GM23338 (cell line): ENCODE results near the gene PTPRE. TPM values are rescaled to one million over a fixed set of nuclear protein-coding genes. Genes with fewer than 3 reads are reported as not detected.
A peak's percentile ranks its signal among the peaks of the same experiment; 100 is the strongest.

Experiments used
- ATAC-seq: fragments of 200-7000 bp; cut with Tn5 transposase; 3 replicates; pipeline ENCODE4 v1.9.1; 2020
- DNase-seq: peaks from one replicate; pipeline ENCODE4 v3.0.0-alpha.2; 2015; ENCODE audit warnings: low spot score
- H2AFZ ChIP-seq: fragments of 200-600 bp; sonication (generic); 2 replicates; pipeline ENCODE4 v1.8.0; 2016; ENCODE audit warnings: antibody characterized with exemption, mild to moderate bottlenecking, moderate library complexity
- H3F3A ChIP-seq: fragments of 200-600 bp; sonication (generic); replicated peaks from 2 replicates; pipeline ENCODE4 v1.8.0; 2017; ENCODE audit warnings: antibody characterized with exemption, mixed run types, low read depth
- H3K27ac ChIP-seq: fragments of 200-600 bp; sonication (generic); 2 replicates; pipeline ENCODE4 v1.6.1; 2016; ENCODE audit warnings: low read depth
- H3K27me3 ChIP-seq: fragments of 200-600 bp; sonication (generic); 2 replicates; pipeline ENCODE4 v1.8.0; 2016; ENCODE audit warnings: mild to moderate bottlenecking, mixed run types, moderate library complexity; ENCODE audit not compliant: insufficient read depth
- H3K36me3 ChIP-seq: fragments of 200-600 bp; sonication (generic); 2 replicates; pipeline ENCODE4 v1.8.0; 2016; ENCODE audit warnings: mild to moderate bottlenecking; ENCODE audit not compliant: insufficient read depth
- H3K4me1 ChIP-seq: fragments of 200-600 bp; sonication (generic); 2 replicates; pipeline ENCODE4 v1.8.0; 2016; ENCODE audit warnings: mild to moderate bottlenecking, moderate library complexity; ENCODE audit not compliant: insufficient read depth
- H3K4me2 ChIP-seq: fragments of 200-600 bp; sonication (generic); 2 replicates; pipeline ENCODE4 v1.7.1; 2017; ENCODE audit warnings: mixed run types
- H3K4me3 ChIP-seq: fragments of 200-600 bp; sonication (generic); 2 replicates; pipeline ENCODE4 v1.6.1; 2016; ENCODE audit warnings: mixed run types
- H3K79me2 ChIP-seq: fragments of 200-600 bp; sonication (generic); replicated peaks from 2 replicates; pipeline ENCODE4 v1.8.0; 2017; ENCODE audit warnings: mild to moderate bottlenecking; ENCODE audit not compliant: insufficient read depth
- H3K9me2 ChIP-seq: fragments of 200-600 bp; sonication (generic); 2 replicates; pipeline ENCODE4 v1.8.0; 2017; ENCODE audit not compliant: insufficient read depth
- H4K20me1 ChIP-seq: fragments of 200-600 bp; sonication (generic); replicated peaks from 2 replicates; pipeline ENCODE4 v1.8.0; 2017; ENCODE audit warnings: mild to moderate bottlenecking; ENCODE audit not compliant: insufficient read depth
- H3K27ac Mint-ChIP-seq: 2 replicates; pipeline ENCODE4 v1.8.0; 2020; ENCODE audit warnings: inconsistent platforms, mild to moderate bottlenecking, moderate library complexity, mixed read lengths
- H3K27me3 Mint-ChIP-seq: 3 replicates; pipeline ENCODE4 v1.8.0; 2022; ENCODE audit warnings: low read depth, mild to moderate bottlenecking, moderate library complexity, mixed read lengths, inconsistent platforms; ENCODE audit not compliant: insufficient read depth, poor library complexity
- H3K36me3 Mint-ChIP-seq: 3 replicates; pipeline ENCODE4 v1.8.0; 2021; ENCODE audit warnings: low read depth, mild to moderate bottlenecking, inconsistent platforms, moderate library complexity, mixed read lengths
- H3K4me1 Mint-ChIP-seq: 3 replicates; pipeline ENCODE4 v1.8.0; 2020; ENCODE audit warnings: mild to moderate bottlenecking, inconsistent platforms, mixed read lengths
- H3K4me3 Mint-ChIP-seq: 3 replicates; pipeline ENCODE4 v1.8.0; 2021; ENCODE audit warnings: moderate library complexity, mild to moderate bottlenecking, inconsistent platforms, mixed read lengths
- H3K9me3 Mint-ChIP-seq: 3 replicates; pipeline ENCODE4 v1.8.0; 2020; ENCODE audit warnings: moderate library complexity, mild to moderate bottlenecking, inconsistent platforms, mixed read lengths
- CREB1 ChIP-seq: fragments of 250-450 bp; sonication (Bioruptor Pico); IDR thresholded peaks from 2 replicates; pipeline ENCODE4 v1.5.0; 2020; ENCODE audit warnings: low read depth, mild to moderate bottlenecking, moderate library complexity
- EZH2 ChIP-seq: fragments of 200-600 bp; sonication (generic); IDR thresholded peaks from one replicate; pipeline ENCODE4 v1.8.0; 2017; ENCODE audit warnings: antibody characterized with exemption, mild to moderate bottlenecking, low read depth; ENCODE audit not compliant: unreplicated experiment
- EZH2phosphoT487 ChIP-seq: fragments of 200-600 bp; sonication (generic); IDR thresholded peaks from one replicate; pipeline ENCODE4 v1.8.1; 2018; ENCODE audit warnings: antibody characterized with exemption; ENCODE audit not compliant: unreplicated experiment
- NANOG ChIP-seq: IDR thresholded peaks from 2 replicates; pipeline ENCODE4 v1.6.1; 2016; ENCODE audit warnings: antibody characterized with exemption, borderline replicate concordance
- POLR2AphosphoS5 ChIP-seq: IDR thresholded peaks from 2 replicates; pipeline ENCODE4 v1.6.1; 2016; ENCODE audit warnings: antibody characterized with exemption, low read depth
- STAT1 ChIP-seq: IDR thresholded peaks from one replicate; pipeline ENCODE4 v1.6.1; 2016; ENCODE audit warnings: antibody characterized with exemption; ENCODE audit not compliant: unreplicated experiment
- ZNF114 ChIP-seq: fragments of 250-450 bp; sonication (Bioruptor Pico); IDR thresholded peaks from 2 replicates; pipeline ENCODE4 v1.5.0; 2020; ENCODE audit warnings: mild to moderate bottlenecking, moderate library complexity
- ZNF331 ChIP-seq: fragments of 250-450 bp; sonication (Bioruptor Pico); IDR thresholded peaks from 2 replicates; pipeline ENCODE4 v1.5.0; 2020; ENCODE audit warnings: low read depth, mild to moderate bottlenecking, moderate library complexity
- polyA plus RNA-seq: library from polyadenylated mRNA; unstranded; fragments of >200 nt; fragmentation: Nextera tagmentation; extraction: Ambion mirVana; gene quantifications from 2 replicates; pipeline ENCODE4 v1.2.1, GENCODE V29; 2016
- total RNA-seq: library from RNA; depleted of rRNA; stranded (reverse); fragments of >200 nt; shearing (Covaris generic); gene quantifications from 2 replicates; pipeline ENCODE4 v1.2.3, GENCODE V29; 2014
- TF ChIP-seq, protein P1 (sequence below), 2 experiments: fragments of 200-600 bp in 1 of 2; sonication (generic) in 1 of 2; conservative IDR thresholded peaks; 2 replicates each; pipeline versions ENCODE4 v1.5.1 to v1.6.1; 2016 to 2017; ENCODE audit warnings: antibody characterized with exemption in 2 of 2, low read depth in 2 of 2, mild to moderate bottlenecking in 2 of 2, moderate library complexity in 1 of 2
- TF ChIP-seq, protein P2 (sequence below): IDR thresholded peaks from one replicate; pipeline ENCODE4 v1.6.1; 2018; ENCODE audit warnings: antibody characterized with exemption; ENCODE audit not compliant: unreplicated experiment
- TF ChIP-seq, protein P3 (sequence below): fragments of 250-450 bp; sonication (Bioruptor Pico); IDR thresholded peaks from 2 replicates; pipeline ENCODE4 v1.5.0; 2020; ENCODE audit warnings: mild to moderate bottlenecking, moderate library complexity

The PTPRE gene
- total and polyA plus RNA-seq, 2 experiments from 2014 or later = 0.34 to 0.42 TPM

DNA sequence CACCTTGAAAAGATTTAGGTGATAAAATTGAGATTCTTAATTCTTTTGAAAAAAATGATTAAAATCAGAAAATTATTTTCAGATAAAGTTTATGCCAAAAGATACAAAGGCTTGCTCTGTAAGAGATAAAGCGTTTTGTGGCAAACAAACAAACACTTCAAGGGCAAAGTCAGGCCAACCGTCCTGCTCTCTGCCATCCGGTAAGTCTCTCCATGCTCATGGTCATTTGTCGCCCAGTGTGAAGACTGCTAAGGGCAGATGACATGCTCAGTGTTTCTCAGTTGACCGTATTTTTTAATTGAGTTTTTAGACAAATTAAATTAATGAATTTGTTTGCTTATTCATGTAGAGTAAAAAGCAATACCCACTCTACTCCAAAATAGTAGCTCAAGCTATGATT is 60.0 kb downstream of the PTPRE start (continued):
- TF ChIP-seq EZH2 = no peak
- TF ChIP-seq STAT1 = no peak
- TF ChIP-seq, protein P1, sequence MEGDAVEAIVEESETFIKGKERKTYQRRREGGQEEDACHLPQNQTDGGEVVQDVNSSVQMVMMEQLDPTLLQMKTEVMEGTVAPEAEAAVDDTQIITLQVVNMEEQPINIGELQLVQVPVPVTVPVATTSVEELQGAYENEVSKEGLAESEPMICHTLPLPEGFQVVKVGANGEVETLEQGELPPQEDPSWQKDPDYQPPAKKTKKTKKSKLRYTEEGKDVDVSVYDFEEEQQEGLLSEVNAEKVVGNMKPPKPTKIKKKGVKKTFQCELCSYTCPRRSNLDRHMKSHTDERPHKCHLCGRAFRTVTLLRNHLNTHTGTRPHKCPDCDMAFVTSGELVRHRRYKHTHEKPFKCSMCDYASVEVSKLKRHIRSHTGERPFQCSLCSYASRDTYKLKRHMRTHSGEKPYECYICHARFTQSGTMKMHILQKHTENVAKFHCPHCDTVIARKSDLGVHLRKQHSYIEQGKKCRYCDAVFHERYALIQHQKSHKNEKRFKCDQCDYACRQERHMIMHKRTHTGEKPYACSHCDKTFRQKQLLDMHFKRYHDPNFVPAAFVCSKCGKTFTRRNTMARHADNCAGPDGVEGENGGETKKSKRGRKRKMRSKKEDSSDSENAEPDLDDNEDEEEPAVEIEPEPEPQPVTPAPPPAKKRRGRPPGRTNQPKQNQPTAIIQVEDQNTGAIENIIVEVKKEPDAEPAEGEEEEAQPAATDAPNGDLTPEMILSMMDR (conservative IDR thresholded peaks at IDR 0.05; ENCODE audit: low read depth in 2 of 2) = no peak
- TF ChIP-seq EZH2phosphoT487 = no peak
- TF ChIP-seq ZNF331 (CRISPR knock-in tag) = no peak
- TF ChIP-seq, protein P2, sequence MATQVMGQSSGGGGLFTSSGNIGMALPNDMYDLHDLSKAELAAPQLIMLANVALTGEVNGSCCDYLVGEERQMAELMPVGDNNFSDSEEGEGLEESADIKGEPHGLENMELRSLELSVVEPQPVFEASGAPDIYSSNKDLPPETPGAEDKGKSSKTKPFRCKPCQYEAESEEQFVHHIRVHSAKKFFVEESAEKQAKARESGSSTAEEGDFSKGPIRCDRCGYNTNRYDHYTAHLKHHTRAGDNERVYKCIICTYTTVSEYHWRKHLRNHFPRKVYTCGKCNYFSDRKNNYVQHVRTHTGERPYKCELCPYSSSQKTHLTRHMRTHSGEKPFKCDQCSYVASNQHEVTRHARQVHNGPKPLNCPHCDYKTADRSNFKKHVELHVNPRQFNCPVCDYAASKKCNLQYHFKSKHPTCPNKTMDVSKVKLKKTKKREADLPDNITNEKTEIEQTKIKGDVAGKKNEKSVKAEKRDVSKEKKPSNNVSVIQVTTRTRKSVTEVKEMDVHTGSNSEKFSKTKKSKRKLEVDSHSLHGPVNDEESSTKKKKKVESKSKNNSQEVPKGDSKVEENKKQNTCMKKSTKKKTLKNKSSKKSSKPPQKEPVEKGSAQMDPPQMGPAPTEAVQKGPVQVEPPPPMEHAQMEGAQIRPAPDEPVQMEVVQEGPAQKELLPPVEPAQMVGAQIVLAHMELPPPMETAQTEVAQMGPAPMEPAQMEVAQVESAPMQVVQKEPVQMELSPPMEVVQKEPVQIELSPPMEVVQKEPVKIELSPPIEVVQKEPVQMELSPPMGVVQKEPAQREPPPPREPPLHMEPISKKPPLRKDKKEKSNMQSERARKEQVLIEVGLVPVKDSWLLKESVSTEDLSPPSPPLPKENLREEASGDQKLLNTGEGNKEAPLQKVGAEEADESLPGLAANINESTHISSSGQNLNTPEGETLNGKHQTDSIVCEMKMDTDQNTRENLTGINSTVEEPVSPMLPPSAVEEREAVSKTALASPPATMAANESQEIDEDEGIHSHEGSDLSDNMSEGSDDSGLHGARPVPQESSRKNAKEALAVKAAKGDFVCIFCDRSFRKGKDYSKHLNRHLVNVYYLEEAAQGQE = no peak
- TF ChIP-seq ZNF114 (CRISPR knock-in tag) = no peak

DNA sequence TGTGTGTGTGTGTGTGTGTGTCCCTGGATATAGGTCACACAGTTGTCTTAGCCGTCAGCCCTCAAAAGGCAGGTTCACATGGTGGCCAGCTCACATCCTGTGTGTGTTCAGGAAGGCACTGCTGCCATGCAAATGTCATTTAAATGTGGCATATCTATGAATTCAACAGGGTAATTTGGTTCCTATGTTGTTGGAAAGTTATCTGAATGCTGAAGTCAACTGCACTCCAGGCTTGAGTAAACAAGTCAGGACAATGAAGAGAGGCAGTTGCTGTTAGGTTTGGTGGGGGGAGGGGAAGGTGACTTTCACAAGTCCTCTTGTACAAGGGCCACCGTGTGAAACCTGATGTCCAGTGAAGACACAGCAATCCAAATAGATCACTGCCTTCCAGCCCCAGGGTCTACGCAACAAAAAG is 61.1 kb downstream of the PTPRE start:
- H3K27me3 Mint-ChIP-seq = no peaks in the 10 kb centered on the region
- no peak; the same call in 2 of the 3 replicates for ATAC-seq
- H3K79me2 ChIP-seq = no peaks in the 10 kb centered on the region
- TF ChIP-seq, protein P3, sequence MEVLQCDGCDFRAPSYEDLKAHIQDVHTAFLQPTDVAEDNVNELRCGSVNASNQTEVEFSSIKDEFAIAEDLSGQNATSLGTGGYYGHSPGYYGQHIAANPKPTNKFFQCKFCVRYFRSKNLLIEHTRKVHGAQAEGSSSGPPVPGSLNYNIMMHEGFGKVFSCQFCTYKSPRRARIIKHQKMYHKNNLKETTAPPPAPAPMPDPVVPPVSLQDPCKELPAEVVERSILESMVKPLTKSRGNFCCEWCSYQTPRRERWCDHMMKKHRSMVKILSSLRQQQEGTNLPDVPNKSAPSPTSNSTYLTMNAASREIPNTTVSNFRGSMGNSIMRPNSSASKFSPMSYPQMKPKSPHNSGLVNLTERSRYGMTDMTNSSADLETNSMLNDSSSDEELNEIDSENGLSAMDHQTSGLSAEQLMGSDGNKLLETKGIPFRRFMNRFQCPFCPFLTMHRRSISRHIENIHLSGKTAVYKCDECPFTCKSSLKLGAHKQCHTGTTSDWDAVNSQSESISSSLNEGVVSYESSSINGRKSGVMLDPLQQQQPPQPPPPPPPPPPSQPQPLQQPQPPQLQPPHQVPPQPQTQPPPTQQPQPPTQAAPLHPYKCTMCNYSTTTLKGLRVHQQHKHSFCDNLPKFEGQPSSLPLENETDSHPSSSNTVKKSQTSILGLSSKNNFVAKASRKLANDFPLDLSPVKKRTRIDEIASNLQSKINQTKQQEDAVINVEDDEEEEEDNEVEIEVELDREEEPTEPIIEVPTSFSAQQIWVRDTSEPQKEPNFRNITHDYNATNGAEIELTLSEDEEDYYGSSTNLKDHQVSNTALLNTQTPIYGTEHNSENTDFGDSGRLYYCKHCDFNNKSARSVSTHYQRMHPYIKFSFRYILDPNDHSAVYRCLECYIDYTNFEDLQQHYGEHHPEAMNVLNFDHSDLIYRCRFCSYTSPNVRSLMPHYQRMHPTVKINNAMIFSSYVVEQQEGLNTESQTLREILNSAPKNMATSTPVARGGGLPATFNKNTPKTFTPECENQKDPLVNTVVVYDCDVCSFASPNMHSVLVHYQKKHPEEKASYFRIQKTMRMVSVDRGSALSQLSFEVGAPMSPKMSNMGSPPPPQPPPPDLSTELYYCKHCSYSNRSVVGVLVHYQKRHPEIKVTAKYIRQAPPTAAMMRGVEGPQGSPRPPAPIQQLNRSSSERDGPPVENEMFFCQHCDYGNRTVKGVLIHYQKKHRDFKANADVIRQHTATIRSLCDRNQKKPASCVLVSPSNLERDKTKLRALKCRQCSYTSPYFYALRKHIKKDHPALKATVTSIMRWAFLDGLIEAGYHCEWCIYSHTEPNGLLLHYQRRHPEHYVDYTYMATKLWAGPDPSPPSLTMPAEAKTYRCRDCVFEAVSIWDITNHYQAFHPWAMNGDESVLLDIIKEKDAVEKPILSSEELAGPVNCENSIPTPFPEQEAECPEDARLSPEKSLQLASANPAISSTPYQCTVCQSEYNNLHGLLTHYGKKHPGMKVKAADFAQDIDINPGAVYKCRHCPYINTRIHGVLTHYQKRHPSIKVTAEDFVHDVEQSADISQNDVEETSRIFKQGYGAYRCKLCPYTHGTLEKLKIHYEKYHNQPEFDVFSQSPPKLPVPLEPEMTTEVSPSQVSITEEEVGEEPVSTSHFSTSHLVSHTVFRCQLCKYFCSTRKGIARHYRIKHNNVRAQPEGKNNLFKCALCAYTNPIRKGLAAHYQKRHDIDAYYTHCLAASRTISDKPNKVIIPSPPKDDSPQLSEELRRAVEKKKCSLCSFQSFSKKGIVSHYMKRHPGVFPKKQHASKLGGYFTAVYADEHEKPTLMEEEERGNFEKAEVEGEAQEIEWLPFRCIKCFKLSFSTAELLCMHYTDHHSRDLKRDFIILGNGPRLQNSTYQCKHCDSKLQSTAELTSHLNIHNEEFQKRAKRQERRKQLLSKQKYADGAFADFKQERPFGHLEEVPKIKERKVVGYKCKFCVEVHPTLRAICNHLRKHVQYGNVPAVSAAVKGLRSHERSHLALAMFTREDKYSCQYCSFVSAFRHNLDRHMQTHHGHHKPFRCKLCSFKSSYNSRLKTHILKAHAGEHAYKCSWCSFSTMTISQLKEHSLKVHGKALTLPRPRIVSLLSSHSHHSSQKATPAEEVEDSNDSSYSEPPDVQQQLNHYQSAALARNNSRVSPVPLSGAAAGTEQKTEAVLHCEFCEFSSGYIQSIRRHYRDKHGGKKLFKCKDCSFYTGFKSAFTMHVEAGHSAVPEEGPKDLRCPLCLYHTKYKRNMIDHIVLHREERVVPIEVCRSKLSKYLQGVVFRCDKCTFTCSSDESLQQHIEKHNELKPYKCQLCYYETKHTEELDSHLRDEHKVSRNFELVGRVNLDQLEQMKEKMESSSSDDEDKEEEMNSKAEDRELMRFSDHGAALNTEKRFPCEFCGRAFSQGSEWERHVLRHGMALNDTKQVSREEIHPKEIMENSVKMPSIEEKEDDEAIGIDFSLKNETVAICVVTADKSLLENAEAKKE (CRISPR knock-in tag) = no peak
- TF ChIP-seq ZNF114 (CRISPR knock-in tag) (no peak), POLR2AphosphoS5 (no peak), STAT1 (no peak), CREB1 (no peak), NANOG (no peak)
- no peaks in the 10 kb centered on the region for H3K27me3 ChIP-seq
- no peak overlapping the region for H3K4me3 Mint-ChIP-seq
- H3F3A ChIP-seq = no peaks in the 10 kb centered on the region
- H3K36me3 ChIP-seq = no peaks in the 10 kb centered on the region
- peaks cover 33% of the 10 kb centered on the region for H3K4me1 Mint-ChIP-seq
- peak overlapping the region; percentile 22; the same call in 1 of the 2 replicates for H3K27ac Mint-ChIP-seq
- H3K9me2 ChIP-seq = no peaks in the 10 kb centered on the region
- H4K20me1 ChIP-seq = no peaks in the 10 kb centered on the region
- H2AFZ ChIP-seq = 0 out of 2 replicates have a peak overlapping the region, but pooled peaks have one; percentile 56
- H3K4me2 ChIP-seq = peak overlapping the region; percentile 55
- no peak overlapping the region for H3K4me3 ChIP-seq
- H3K4me1 ChIP-seq = peaks cover 11% of the 10 kb centered on the region
- no peaks in the 10 kb centered on the region for H3K36me3 Mint-ChIP-seq
- DNase-seq = peak; percentile 32
- no peaks in the 10 kb centered on the region for H3K9me3 Mint-ChIP-seq
- no peak overlapping the region for H3K27ac ChIP-seq
